ENCODE measurements around the gene STMP1. TPM values are rescaled to one million over a fixed set of nuclear protein-coding genes. Genes with fewer than 3 reads are reported as not detected.

Gene STMP1
- total and polyA plus RNA-seq, 2 of the 8 experiments (the other 6 are each of a cell fraction or from before 2014, with no cell fraction given) = 22.7 to 36.7 TPM

DNA sequence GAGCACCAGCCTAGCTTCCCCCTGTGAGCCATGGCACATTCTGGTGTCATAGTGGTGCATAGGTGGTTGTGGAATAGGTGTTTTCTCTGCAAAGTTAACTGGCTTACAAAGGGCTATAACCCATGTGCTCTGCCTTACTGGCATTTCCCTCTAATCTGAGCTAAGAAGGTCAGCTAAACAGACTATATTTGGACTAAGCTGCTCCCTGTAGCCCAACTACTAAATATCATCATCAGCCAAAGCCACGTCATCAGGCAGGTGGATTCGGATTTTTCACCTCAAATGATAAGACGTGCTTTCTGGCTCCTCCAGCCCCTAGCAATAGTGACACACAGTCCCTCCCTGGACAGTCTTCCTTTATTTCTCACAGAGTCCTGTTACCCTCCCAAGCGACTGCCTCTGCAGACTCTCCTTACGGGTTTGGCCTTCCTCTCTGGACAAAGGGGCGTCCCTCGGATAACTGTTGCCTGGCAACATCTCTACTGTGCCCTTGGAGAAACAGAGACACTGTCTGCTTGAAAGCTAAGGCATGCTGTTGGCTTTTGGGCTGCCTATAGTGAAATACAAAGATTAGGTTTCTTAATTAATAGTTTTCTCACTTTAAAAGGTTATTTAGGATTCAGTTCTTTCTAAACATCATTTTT lies 56.6 kb downstream of the STMP1 start:
- Histone ChIP-seq H2BK5ac (ENCODE audit: low read depth, low read length) (no peak overlapping the region), H3K9ac (replicated peaks in 1 of 4; ENCODE audit: extremely low read depth in 1 of 4, low read depth in 3 of 4, low read length in 3 of 4) (no peak overlapping the region; a peak in 1 of 7 replicates), H3K9me3 (ENCODE audit: insufficient read depth in 2 of 2, low read depth in 1 of 2, low read length in 1 of 2) (no peaks in the 10 kb centered on the region), H2BK120ac (replicated peaks; ENCODE audit: low read depth, low read length) (no peak overlapping the region), H3K36me3 (ENCODE audit: control insufficient read depth in 2 of 4, insufficient read depth in 4 of 4, low read length in 3 of 4) (no peaks in the 10 kb centered on the region), H3K27ac (ENCODE audit: low read depth, low read length) (no peak overlapping the region), H3K18ac (ENCODE audit: extremely low read depth, low read length) (no peak overlapping the region), H3K56ac (replicated peaks; ENCODE audit: insufficient read length, low read depth, low read length) (no peak overlapping the region), H3K23me2 (ENCODE audit: low read depth, low read length) (peaks cover 6% of the 10 kb centered on the region; the same call in 1 of the 2 replicates), H2BK15ac (ENCODE audit: low read length) (no peak overlapping the region), H3K27me3 (replicated peaks in 1 of 4; ENCODE audit: control insufficient read depth in 3 of 4, extremely low read depth in 1 of 4, insufficient read depth in 3 of 4, low read length in 3 of 4) (no peaks in the 10 kb centered on the region), H4K8ac (ENCODE audit: extremely low read depth, insufficient read depth, low read length) (no peak overlapping the region), H3K4ac (replicated peaks; ENCODE audit: insufficient read length, low read depth, low read length) (no peak overlapping the region), H4K20me1 (replicated peaks in 1 of 2; ENCODE audit: control insufficient read depth in 1 of 2, insufficient read depth in 2 of 2, low read length in 2 of 2) (peaks cover 0 to 5% of the 10 kb centered on the region in 2 experiments), H3K4me1 (replicated peaks in 1 of 4; ENCODE audit: control insufficient read depth in 3 of 4, insufficient read depth in 4 of 4, low read length in 3 of 4) (peaks cover 0 to 8% (median under 1%) of the 10 kb centered on the region in 4 experiments; a peak in 2 of 7 replicates), H4K5ac (ENCODE audit: insufficient read length, low read depth, low read length) (no peak overlapping the region), H3K14ac (ENCODE audit: insufficient read length) (no peak overlapping the region), H2AFZ (ENCODE audit: low read length) (no peak overlapping the region), H2BK12ac (ENCODE audit: low read depth, low read length) (no peak overlapping the region), H4K91ac (replicated peaks; ENCODE audit: insufficient read length, low read length) (no peak overlapping the region), H3K79me2 (ENCODE audit: control insufficient read depth in 1 of 2, insufficient read depth in 2 of 2, low read length in 2 of 2) (no peaks in the 10 kb centered on the region), H3K4me3 (ENCODE audit: extremely low read depth in 1 of 4, insufficient read depth in 2 of 4, low read depth in 3 of 4, low read length in 4 of 4) (no peak overlapping the region), H2AK5ac (ENCODE audit: low read depth, low read length) (no peak overlapping the region), H3K79me1 (ENCODE audit: low read depth, low read length) (no peaks in the 10 kb centered on the region), H3K23ac (ENCODE audit: insufficient read length) (no peak overlapping the region), H2BK20ac (ENCODE audit: low read length) (no peak overlapping the region), H3K4me2 (ENCODE audit: insufficient read depth in 1 of 2, low read depth in 2 of 2, low read length in 2 of 2) (no peak overlapping the region)
- FAIRE-seq (no peak), DNase-seq (ENCODE audit: low read depth in 1 of 2, low spot score in 2 of 2) (no peak)
- WGBS, 2 experiments (ENCODE audit: extremely low coverage in 1 of 2, insufficient coverage in 1 of 2, insufficient read length in 1 of 2, insufficient replicate concordance in 2 of 2, low coverage in 1 of 2, low lambda C conversion rate in 2 of 2, missing lambda C conversion rate in 1 of 2) = 95% methylated on average over 7 of the region's 7 CpGs; no CpG with 5 or more reads in 1 of the 2 experiments
- POLR2A ChIA-PET (ENCODE audit: partially characterized antibody) = no interaction called here
- CTCF ChIA-PET (ENCODE audit: partially characterized antibody) = interaction anchor here (0.9 to 10.7 kb wide), 10 partner anchors 7 to 289 kb away, joined by 3 to 110 read pairs (median 4); partner anchors contain the start of genes SLC13A4 and STMP1
- TF ChIP-seq, protein P1, sequence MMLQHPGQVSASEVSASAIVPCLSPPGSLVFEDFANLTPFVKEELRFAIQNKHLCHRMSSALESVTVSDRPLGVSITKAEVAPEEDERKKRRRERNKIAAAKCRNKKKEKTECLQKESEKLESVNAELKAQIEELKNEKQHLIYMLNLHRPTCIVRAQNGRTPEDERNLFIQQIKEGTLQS (IDR thresholded peaks at IDR 0.05; ENCODE audit: insufficient read depth, low read depth, low read length) = no peak
- TF ChIP-seq POLR2A (IDR thresholded peaks at IDR 0.05; ENCODE audit: control extremely low read depth in 1 of 2, low read depth in 2 of 2, low read length in 2 of 2) (no peak), KDM4A (IDR thresholded peaks at IDR 0.05; ENCODE audit: low read depth, low read length, severe bottlenecking) (no peak), TAF7 (optimal IDR thresholded peaks at IDR 0.05; ENCODE audit: borderline replicate concordance, low read depth, low read length) (no peak), SIRT6 (IDR thresholded peaks at IDR 0.05; ENCODE audit: low read length) (no peak), HDAC2 (IDR thresholded peaks at IDR 0.05; ENCODE audit: borderline replicate concordance in 1 of 2, low read depth in 2 of 2, low read length in 2 of 2) (no peak), EP300 (IDR thresholded peaks at IDR 0.05; ENCODE audit: borderline replicate concordance in 1 of 2, low read depth in 2 of 2, low read length in 2 of 2) (no peak), CHD2 (IDR thresholded peaks at IDR 0.05; ENCODE audit: low read length) (no peak), EZH2 (IDR thresholded peaks at IDR 0.05; ENCODE audit: low read depth, low read length, severe bottlenecking) (no peak), TEAD4 (IDR thresholded peaks at IDR 0.05; ENCODE audit: low read depth, low read length) (no peak), PHF8 (conservative IDR thresholded peaks at IDR 0.05; ENCODE audit: low read depth, low read length) (no peak), POLR2AphosphoS5 (IDR thresholded peaks at IDR 0.05; ENCODE audit: low read depth, low read length) (no peak)

Data from H1 (cell line).